AG04450 (cell line): ENCODE results near the gene ACBD6. TPM values are rescaled to one million over a fixed set of nuclear protein-coding genes. Genes with fewer than 3 reads are reported as not detected.

Experiments used
- CTCF ChIA-PET: fragments of 300-600, 350-600 bp; formaldehyde crosslinking; extraction: SDS; loops from one replicate; lab custom pipeline; 2022; ENCODE audit warnings: antibody characterized with exemption, inconsistent platforms; lab: Charles Lee
- POLR2A ChIA-PET: fragments of 350-600 bp; formaldehyde crosslinking; extraction: SDS; loops from one replicate; lab custom pipeline; 2021; ENCODE audit warnings: antibody characterized with exemption, inconsistent platforms; lab: Yijun Ruan, JAX
- DNase-seq: peaks from one replicate; pipeline ENCODE4 v3.0.0-alpha.2; 2011; ENCODE audit warnings: low read depth, low spot score
- H3K27ac ChIP-seq: one replicate; pipeline ENCODE4 v1.5.1; 2012; ENCODE audit warnings: low read depth, low read length, control low read depth
- H3K27me3 ChIP-seq: one replicate; pipeline ENCODE4 v1.6.0; 2012; ENCODE audit warnings: low read length; ENCODE audit not compliant: control insufficient read depth, insufficient read depth
- H3K4me3 ChIP-seq: 2 replicates; pipeline ENCODE4 v1.5.1; 2011; ENCODE audit warnings: mild to moderate bottlenecking, low read depth, low read length, control low read depth
- H3K9me3 ChIP-seq: 2 replicates; pipeline ENCODE4 v1.5.1; 2012; ENCODE audit warnings: low read length; ENCODE audit not compliant: control insufficient read depth, insufficient read depth
- polyA plus RNA-seq: library from polyadenylated mRNA; depleted of rRNA; stranded (reverse); fragments of >200 nt; gene quantifications from 2 replicates; pipeline ENCODE4 v1.2.3, GENCODE V29; 2011
- TF ChIP-seq, protein P1 (sequence below): IDR thresholded peaks from 2 replicates; pipeline ENCODE4 v1.5.1; 2011; ENCODE audit warnings: low read depth, low read length, control low read depth, inconsistent platforms

The ACBD6 gene
- polyA plus RNA-seq, 1 experiment, result 87.6 TPM

DNA sequence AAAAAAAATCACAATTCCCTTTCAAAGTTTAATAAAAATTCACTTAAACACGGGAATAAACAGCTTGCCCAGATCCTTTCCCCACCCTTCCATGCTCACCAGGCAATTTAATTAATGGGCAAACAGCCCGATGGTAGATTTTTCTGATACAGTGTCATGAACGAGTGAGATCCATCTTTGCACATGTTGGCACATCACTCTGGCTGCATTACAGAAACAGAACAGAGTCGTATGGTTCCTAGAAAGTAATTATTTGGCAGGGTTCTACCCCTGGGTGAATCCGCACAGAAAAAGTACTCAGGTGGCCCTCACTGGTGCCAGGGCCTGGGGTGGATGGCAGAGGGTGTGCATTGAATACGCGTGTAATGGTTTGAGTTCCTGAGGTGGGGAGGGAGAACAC lies 31.8 kb upstream of the ACBD6 start:
- TF ChIP-seq, protein P1, sequence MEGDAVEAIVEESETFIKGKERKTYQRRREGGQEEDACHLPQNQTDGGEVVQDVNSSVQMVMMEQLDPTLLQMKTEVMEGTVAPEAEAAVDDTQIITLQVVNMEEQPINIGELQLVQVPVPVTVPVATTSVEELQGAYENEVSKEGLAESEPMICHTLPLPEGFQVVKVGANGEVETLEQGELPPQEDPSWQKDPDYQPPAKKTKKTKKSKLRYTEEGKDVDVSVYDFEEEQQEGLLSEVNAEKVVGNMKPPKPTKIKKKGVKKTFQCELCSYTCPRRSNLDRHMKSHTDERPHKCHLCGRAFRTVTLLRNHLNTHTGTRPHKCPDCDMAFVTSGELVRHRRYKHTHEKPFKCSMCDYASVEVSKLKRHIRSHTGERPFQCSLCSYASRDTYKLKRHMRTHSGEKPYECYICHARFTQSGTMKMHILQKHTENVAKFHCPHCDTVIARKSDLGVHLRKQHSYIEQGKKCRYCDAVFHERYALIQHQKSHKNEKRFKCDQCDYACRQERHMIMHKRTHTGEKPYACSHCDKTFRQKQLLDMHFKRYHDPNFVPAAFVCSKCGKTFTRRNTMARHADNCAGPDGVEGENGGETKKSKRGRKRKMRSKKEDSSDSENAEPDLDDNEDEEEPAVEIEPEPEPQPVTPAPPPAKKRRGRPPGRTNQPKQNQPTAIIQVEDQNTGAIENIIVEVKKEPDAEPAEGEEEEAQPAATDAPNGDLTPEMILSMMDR, result no peak
- Histone ChIP-seq H3K9me3 (no peaks in the 10 kb centered on the region), H3K27me3 (no peaks in the 10 kb centered on the region), H3K4me3 (no peak overlapping the region), H3K27ac (no peak overlapping the region)
- ChIA-PET POLR2A (no interaction called here), CTCF (interaction anchor here (0.7 to 6.5 kb wide), 5 partner anchors 17 to 329 kb away, joined by 3 to 93 read pairs (median 4); no protein-coding TSS in a partner anchor)
- no peak for DNase-seq

DNA sequence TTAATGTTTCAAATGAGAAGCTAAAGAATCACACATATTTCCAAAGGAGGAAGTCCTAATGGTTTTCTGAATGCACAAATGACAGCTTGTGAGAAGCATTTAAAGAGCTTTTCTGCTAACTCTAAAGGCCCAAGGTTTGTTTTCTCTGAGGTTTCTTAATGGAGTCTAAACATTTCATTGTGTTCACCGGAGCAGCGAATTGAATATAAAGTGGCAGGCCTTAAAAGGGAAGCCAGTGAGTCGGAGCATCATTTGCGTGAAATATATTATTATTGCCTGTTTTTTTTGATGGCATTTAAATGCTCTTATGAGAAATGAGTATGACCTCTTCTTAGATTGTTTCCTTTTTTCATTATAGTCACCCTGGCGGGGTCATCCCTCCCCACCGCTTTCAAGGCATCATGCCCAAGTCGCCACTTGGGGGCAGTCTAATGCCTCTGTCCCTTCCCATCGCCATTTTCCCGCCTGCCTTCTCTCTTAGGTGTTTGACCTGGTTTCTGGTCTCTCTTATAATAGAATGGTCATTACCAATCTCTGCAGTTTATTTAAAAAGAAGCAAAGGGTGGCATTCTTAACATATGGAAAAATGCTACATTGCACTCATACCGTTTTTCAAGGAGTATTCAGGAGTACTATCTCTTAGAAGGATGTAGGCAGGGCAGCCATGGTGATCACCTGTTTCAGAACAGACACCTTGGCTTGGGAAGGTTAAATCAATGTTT lies 31.1 kb upstream of the ACBD6 start:
- CTCF ChIA-PET, result interaction anchor here (0.6 to 6.5 kb wide), 26 partner anchors 8 to 636 kb away, joined by 3 to 93 read pairs (median 3); partner anchors contain the start of gene MR1
- DNase-seq, result no peak
- POLR2A ChIA-PET, result no interaction called here
- H3K9me3 ChIP-seq, result no peaks in the 10 kb centered on the region
- no peaks in the 10 kb centered on the region for H3K27me3 ChIP-seq
- no peak overlapping the region for H3K27ac ChIP-seq
- H3K4me3 ChIP-seq, result no peak overlapping the region
- TF ChIP-seq, protein P1, result peak; percentile 88

DNA sequence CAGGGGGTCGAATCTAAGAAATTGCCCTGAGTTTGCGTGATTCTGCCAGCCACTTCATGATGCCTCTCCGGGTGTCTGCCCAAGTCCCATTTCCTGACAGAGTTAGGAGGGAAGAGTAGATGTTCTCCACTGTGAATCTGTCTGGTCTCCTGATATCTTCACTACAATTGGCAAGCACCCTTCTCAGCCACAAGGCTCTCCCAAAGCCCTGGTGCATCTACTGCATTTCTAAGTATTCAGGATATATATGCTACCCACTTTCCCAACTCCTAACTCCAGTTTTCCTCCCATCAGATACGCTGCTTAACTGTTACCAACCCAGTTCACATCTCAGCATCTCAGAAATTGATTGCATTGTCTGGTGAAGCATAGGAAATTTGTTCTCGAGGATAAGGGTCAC lies 30.5 kb upstream of the ACBD6 start:
- ChIA-PET POLR2A (no interaction called here), CTCF (interaction anchor here (0.6 to 6.5 kb wide), 23 partner anchors 9 to 637 kb away, joined by 3 to 93 read pairs (median 3); partner anchors contain the start of gene MR1)
- H3K27ac ChIP-seq, result no peak overlapping the region
- no peak for DNase-seq
- H3K4me3 ChIP-seq, result no peak overlapping the region
- H3K9me3 ChIP-seq, result no peaks in the 10 kb centered on the region
- no peaks in the 10 kb centered on the region for H3K27me3 ChIP-seq
- TF ChIP-seq, protein P1, result no peak

DNA sequence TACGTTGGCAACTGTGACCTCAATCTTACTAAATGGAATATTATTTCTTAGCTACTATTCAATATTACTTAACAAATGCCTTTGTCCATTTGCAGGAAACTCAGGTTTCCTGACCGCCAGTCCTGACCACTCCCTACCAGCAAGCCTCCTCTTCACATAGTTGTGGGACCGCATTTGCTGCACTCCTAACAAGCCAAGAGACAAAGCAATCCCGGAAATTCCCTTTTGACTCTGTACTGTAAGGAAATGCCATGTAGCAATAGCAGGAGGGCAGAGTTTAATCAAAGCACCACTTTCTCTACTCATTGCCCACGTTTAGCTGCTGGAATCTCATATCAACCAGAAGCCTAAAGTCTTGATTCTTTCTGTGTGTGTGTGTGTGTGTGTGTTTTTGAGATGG lies 28.1 kb upstream of the ACBD6 start:
- H3K27ac ChIP-seq, result no peak overlapping the region
- POLR2A ChIA-PET, result interaction anchor here (0.6 to 0.7 kb wide), 2 partner anchors 13 to 362 kb away, joined by 4 to 6 read pairs; no protein-coding TSS in a partner anchor

More for the DNA sequence above, 28.1 kb upstream of the ACBD6 start:
- H3K27me3 ChIP-seq, result no peaks in the 10 kb centered on the region
- H3K9me3 ChIP-seq, result no peaks in the 10 kb centered on the region
- peak; percentile 65 for DNase-seq
- no peak overlapping the region for H3K4me3 ChIP-seq
- TF ChIP-seq, protein P1, result no peak
- CTCF ChIA-PET, result interaction anchor here (0.7 to 1.5 kb wide), 3 partner anchors 15 to 333 kb away, joined by 3 to 8 read pairs (median 5); no protein-coding TSS in a partner anchor
